Measurements from ENCODE around the gene CIP2A. TPM values are rescaled to one million over a fixed set of nuclear protein-coding genes. Genes with fewer than 3 reads are reported as not detected.

The CIP2A gene

DNA sequence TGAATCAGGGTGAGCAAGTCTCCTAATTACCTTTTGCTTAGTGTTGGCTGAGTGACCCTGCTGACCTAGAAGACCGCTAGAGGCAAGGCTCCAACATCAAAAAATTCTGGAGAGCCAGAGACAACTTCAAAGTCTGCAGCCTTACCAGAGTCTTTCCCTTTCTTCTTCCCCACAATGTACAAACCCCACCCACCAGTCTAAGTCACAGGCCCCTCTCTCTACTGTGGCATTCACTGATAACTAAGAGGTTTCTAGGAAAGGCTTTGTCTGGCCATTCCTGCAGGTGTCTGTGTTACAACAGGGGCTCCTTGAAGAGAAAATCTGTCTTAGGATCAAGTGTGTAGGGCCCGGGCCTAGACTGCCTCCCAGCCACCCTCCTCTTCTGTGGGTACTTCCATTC lies 79.4 kb downstream of the CIP2A start:
- Histone ChIP-seq H3K4me3 (ENCODE audit: low read length) (no peak overlapping the region), H3K27me3 (ENCODE audit: control insufficient read depth, insufficient read depth, low read length) (no peaks in the 10 kb centered on the region), H3K4me1 (ENCODE audit: control insufficient read depth, insufficient read depth, low read length) (no peaks in the 10 kb centered on the region), H3K9me3 (replicated peaks; ENCODE audit: low read length) (no peaks in the 10 kb centered on the region), H3K9ac (ENCODE audit: low read depth, low read length) (no peak overlapping the region), H3K4me2 (ENCODE audit: low read length) (no peak overlapping the region), H3K36me3 (ENCODE audit: insufficient read depth, low read length) (no peaks in the 10 kb centered on the region)

DNA sequence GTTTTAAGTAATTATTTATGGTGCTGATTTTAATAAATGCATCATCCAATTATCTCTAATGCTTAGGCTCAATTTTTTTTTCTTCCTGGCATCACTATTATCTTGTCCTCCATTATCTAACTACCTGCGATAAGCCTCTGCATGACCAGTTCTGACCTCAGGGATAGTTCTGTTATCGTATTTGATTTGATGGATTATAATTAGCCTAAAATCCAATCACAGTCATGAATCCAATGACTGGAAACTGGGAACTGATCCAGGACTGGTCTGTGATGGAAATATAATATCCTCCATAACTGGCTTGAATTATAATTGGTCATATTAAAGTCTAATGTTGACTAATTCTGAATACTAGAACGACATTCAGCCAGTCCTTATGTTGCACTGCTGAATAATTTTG lies 80.0 kb downstream of the CIP2A start:
- Histone ChIP-seq H3K4me2 (ENCODE audit: low read length) (no peak overlapping the region), H3K36me3 (ENCODE audit: insufficient read depth, low read length) (no peaks in the 10 kb centered on the region), H3K27me3 (ENCODE audit: control insufficient read depth, insufficient read depth, low read length) (no peaks in the 10 kb centered on the region), H3K4me3 (ENCODE audit: low read length) (no peak overlapping the region), H3K9ac (ENCODE audit: low read depth, low read length) (no peak overlapping the region), H3K4me1 (ENCODE audit: control insufficient read depth, insufficient read depth, low read length) (no peaks in the 10 kb centered on the region), H3K9me3 (replicated peaks; ENCODE audit: low read length) (no peaks in the 10 kb centered on the region)

DNA sequence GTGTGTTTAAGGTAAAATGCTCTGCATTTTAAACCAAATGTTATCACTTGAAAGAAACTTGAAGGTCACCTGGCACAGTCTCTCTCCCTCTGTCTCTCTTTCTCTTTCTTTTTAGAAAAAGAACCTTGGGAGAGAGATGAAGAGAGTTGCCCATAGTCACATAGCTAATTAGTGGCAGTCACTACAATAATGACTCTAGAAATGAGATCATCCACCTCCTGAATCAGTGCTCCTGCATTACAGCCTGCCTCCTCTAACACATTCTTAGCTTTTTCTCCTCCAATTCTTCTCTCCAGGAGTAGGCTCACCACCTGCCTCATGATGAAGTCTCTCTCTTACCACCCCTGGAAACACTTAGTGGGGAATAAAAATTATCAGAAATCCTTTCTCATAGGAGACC lies 81.3 kb downstream of the CIP2A start:
- H3K9ac ChIP-seq (ENCODE audit: low read depth, low read length) = no peak overlapping the region
- no peaks in the 10 kb centered on the region for H3K27me3 ChIP-seq (ENCODE audit: control insufficient read depth, insufficient read depth, low read length)
- H3K4me3 ChIP-seq (ENCODE audit: low read length) = no peak overlapping the region
- H3K4me1 ChIP-seq (ENCODE audit: control insufficient read depth, insufficient read depth, low read length) = no peaks in the 10 kb centered on the region
- H3K9me3 ChIP-seq (replicated peaks; ENCODE audit: low read length) = no peaks in the 10 kb centered on the region
- H3K4me2 ChIP-seq (ENCODE audit: low read length) = no peak overlapping the region
- no peaks in the 10 kb centered on the region for H3K36me3 ChIP-seq (ENCODE audit: insufficient read depth, low read length)

- no peak overlapping the region for H3K9ac ChIP-seq (ENCODE audit: low read depth, low read length)
- H3K4me3 ChIP-seq (ENCODE audit: low read length) = no peak overlapping the region
- H3K4me1 ChIP-seq (ENCODE audit: control insufficient read depth, insufficient read depth, low read length) = no peaks in the 10 kb centered on the region
- no peaks in the 10 kb centered on the region for H3K27me3 ChIP-seq (ENCODE audit: control insufficient read depth, insufficient read depth, low read length)
- H3K36me3 ChIP-seq (ENCODE audit: insufficient read depth, low read length) = no peaks in the 10 kb centered on the region
- no peaks in the 10 kb centered on the region for H3K9me3 ChIP-seq (replicated peaks; ENCODE audit: low read length)
- no peak overlapping the region for H3K4me2 ChIP-seq (ENCODE audit: low read length)
Observed at GRCh38 chr3:108505811-108506210, 83.4 kb downstream of the CIP2A start.

DNA sequence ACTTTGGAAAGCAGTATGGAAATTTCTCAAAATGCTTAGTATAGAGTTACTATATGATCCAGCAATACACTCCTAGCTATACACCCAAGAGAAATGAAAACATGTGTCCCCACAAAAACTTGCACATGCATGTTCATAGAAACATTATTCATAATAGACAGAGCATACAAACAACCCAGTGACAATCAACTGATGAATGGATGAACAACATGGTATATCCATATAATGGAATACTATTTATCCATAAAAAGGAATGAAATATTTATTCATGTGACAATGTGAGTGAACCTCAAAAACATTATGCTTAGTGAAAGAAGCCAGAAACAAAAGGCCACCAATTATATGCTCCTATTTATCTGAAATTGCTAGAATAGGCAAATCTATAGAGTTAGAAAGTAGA lies 85.5 kb downstream of the CIP2A start:
- no peak overlapping the region for H3K4me2 ChIP-seq (ENCODE audit: low read length)
- no peak overlapping the region for H3K4me3 ChIP-seq (ENCODE audit: low read length)
- no peaks in the 10 kb centered on the region for H3K36me3 ChIP-seq (ENCODE audit: insufficient read depth, low read length)
- H3K9ac ChIP-seq (ENCODE audit: low read depth, low read length) = no peak overlapping the region
- H3K27me3 ChIP-seq (ENCODE audit: control insufficient read depth, insufficient read depth, low read length) = no peaks in the 10 kb centered on the region
- no peaks in the 10 kb centered on the region for H3K4me1 ChIP-seq (ENCODE audit: control insufficient read depth, insufficient read depth, low read length)
- no peaks in the 10 kb centered on the region for H3K9me3 ChIP-seq (replicated peaks; ENCODE audit: low read length)

DNA sequence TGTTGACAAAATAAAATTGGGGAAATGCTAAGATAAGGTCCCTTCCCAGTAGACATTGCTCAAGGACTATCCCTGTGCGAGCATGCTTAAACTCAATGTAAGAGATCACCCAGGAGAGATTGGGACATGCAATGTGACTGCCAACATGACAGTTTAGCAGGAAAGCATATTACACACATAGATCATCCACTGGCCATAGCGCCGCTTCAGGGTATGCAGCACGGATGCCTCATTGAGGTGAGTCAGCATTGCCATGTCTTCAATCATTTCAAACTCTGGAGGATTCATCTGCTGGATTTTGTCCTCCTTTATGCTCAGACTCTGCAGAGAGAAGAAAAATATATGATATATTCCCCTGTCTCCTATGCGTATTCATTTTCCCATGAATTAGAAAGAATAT lies 87.7 kb downstream of the CIP2A start:
- no peaks in the 10 kb centered on the region for H3K9me3 ChIP-seq (replicated peaks; ENCODE audit: low read length)
- H3K4me2 ChIP-seq (ENCODE audit: low read length) = no peak overlapping the region
- H3K27me3 ChIP-seq (ENCODE audit: control insufficient read depth, insufficient read depth, low read length) = no peaks in the 10 kb centered on the region
- no peaks in the 10 kb centered on the region for H3K4me1 ChIP-seq (ENCODE audit: control insufficient read depth, insufficient read depth, low read length)
- no peak overlapping the region for H3K9ac ChIP-seq (ENCODE audit: low read depth, low read length)
- no peaks in the 10 kb centered on the region for H3K36me3 ChIP-seq (ENCODE audit: insufficient read depth, low read length)
- no peak overlapping the region for H3K4me3 ChIP-seq (ENCODE audit: low read length)

DNA sequence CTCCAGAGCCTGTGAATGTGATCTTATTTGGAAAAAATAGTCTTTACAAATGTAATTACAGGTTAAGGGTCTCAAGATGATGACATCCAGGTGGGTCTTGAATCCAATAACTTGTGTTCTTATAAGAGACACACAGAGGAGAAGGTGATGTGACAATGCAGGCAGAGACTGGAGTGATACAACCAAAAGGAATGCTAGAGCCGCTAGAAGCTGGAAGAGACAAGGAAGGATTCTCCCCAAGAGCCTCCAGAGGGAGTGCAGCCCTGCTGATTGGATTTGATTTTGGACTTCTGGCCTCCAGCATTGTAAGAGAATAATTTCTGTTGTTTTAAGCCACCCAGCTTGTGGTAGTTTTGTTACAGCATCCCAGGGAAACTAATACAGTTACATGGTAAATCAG lies 88.5 kb downstream of the CIP2A start:
- Histone ChIP-seq H3K4me3 (ENCODE audit: low read length) (no peak overlapping the region), H3K36me3 (ENCODE audit: insufficient read depth, low read length) (no peaks in the 10 kb centered on the region), H3K27me3 (ENCODE audit: control insufficient read depth, insufficient read depth, low read length) (no peaks in the 10 kb centered on the region), H3K4me2 (ENCODE audit: low read length) (no peak overlapping the region), H3K4me1 (ENCODE audit: control insufficient read depth, insufficient read depth, low read length) (no peaks in the 10 kb centered on the region), H3K9ac (ENCODE audit: low read depth, low read length) (no peak overlapping the region), H3K9me3 (replicated peaks; ENCODE audit: low read length) (no peaks in the 10 kb centered on the region)

Small RNA genes within 50 kb of the gene (small RNA-seq; reads per million reads assigned to genes)
- gene RF00156 = not detected
